Ammon's horn (tissue), 1 donor: ENCODE results near the gene ULK4.

Experiments used
- DNase-seq: peaks from one replicate; pipeline ENCODE4 v3.0.0-alpha.2; 2016; ENCODE audit warnings: low spot score

ULK4 gene

DNA sequence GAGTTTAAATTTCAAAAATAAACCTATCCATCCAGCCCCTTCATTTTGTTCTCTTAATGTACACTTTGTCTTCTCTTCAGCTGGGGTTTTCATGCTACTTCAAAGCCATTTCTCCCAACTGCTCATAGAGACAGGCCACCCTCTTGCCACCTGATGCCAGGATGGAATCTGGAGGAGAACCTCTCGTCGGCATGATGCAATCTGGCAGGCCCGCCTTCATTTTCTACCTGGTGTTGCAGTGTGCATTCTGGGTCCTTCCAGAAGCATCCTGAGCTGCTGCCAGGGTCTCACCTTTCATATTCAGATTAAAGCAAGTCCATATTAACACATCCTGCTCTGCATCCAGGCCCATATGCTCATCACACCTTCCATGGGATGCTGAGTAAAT, 701.8 kb downstream of the ULK4 start:
- no peak for DNase-seq

DNA sequence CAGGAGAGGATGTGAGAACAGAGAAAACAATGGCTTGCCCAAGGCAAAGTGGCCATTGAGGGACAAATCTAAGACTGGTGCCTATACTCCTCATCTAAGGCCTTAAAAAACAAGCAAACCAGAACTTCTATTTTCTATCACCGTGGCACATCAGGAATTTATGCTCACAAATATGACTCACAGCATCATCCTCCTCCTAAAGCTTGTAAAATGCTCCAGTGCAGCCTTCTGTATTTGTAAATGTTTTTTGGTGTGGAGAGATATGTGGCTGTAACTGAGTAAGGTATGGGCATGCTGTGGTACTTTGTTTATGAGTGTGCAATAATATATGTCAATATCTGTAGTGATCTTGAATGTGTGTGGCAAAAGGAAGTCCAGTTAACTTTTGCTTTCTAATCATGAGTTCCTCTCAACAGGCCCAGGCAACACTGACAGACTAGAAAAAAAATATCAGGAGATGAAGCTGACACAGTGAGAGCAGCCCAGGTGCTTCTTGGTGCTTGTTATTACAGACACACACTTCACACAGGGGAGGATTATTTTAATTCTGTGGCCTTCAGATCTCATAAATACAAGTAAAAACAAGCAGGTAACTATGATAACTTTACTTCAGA, 702.3 kb downstream of the ULK4 start:
- no peak for DNase-seq

DNA sequence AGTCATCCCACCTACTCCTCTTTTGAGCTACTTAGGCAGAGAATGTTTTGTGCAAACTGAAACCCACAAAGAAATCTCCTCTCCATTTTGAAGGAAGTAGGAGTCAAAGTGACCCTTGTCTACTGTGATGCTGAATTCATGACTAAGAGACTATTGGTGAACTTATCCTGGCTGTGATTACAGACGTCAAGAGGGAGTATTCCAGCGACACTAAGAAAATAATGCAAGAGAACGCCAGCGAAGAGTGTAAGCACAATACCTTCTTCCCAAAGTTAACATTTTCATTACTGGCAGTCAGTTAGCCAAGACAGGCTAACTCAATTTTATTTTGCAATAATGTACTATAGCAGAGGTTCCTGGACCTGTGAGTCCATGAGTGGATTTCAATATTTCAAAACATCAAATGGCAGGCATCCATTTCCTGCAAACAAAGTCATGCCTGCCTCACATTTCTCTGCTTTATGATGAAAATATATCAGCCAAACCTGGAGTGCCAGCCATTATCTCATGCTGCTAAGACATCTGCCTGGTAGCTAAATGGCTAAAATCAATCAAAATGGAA, 703.6 kb downstream of the ULK4 start:
- no peak for DNase-seq

DNA sequence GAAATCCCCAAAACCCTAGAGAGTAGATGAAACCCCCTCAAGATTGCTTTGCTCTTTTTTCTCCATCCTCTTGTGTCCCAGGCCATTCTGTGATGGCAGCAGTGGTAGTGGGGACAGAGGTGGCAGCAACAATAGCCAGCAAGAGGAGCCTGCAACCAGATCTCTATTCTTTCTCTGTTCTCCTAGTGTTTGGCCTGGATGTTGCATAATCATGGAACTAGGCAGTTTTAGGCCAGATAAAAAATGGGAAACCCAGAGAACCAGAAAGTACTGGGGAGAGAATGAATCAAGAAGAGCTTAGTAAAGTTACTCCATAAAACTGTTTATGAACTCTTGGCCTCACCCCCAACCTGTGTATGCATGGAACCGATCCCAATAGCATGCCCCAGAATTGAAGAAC, 710.3 kb downstream of the ULK4 start:
- no peak for DNase-seq

DNA sequence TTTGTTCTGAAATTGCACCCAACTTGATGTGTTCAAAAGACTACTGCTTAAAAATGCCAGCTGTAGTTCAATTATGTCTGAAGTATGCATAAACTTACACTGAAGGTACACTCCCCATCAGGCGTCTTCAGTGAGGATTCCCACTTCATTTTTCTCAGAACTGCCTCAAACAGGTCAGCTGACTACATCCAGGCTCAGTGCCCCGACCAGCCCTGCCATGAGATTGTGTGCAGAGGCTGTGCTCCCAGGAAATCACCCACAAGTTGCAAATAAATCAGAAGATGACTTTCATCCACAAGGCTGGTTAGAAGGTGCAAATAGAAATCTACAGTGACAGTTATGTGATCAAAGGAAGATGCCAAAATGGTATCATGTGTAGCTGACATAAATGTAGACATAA, 711.1 kb downstream of the ULK4 start:
- no peak for DNase-seq

DNA sequence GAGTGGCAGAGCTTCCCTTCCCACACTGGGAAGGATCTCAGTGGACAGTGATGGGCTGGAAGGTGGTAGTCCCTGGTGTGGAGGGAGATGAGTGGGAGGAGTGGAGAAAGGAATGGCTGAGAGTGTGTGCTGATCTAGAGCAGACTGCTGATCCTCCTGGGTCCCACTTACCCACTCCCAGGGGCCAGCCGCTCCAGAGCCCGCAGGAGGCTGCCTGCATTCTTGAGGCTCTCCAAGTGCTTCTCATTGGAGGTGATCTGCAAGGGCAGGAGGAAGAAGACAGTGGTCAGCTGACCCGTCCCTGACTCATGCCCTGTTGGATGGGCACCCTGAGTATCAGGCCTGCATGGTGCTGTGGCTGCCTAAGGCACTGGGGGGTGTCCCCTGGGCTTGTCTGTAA, 712.6 kb downstream of the ULK4 start:
- no peak for DNase-seq

DNA sequence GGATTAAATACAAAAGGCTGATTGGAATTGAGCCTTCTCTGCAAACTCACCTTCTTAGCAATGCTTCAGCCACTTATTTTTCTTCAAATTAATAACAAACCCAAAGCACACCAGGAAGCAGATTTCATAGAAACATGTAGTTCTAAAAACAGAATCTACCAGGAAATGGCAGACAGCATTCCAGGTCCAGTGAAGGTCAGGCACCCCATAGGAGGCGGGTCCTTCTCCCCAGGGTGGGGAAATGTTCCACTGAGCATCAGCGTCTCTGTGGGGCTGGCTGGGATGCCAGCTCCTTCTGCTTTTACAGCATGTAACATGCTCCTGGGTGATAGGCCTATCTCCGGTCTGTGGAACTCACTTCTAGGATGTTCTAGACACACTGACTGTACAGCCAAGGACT, 713.4 kb downstream of the ULK4 start:
- DNase-seq, result no peak

DNA sequence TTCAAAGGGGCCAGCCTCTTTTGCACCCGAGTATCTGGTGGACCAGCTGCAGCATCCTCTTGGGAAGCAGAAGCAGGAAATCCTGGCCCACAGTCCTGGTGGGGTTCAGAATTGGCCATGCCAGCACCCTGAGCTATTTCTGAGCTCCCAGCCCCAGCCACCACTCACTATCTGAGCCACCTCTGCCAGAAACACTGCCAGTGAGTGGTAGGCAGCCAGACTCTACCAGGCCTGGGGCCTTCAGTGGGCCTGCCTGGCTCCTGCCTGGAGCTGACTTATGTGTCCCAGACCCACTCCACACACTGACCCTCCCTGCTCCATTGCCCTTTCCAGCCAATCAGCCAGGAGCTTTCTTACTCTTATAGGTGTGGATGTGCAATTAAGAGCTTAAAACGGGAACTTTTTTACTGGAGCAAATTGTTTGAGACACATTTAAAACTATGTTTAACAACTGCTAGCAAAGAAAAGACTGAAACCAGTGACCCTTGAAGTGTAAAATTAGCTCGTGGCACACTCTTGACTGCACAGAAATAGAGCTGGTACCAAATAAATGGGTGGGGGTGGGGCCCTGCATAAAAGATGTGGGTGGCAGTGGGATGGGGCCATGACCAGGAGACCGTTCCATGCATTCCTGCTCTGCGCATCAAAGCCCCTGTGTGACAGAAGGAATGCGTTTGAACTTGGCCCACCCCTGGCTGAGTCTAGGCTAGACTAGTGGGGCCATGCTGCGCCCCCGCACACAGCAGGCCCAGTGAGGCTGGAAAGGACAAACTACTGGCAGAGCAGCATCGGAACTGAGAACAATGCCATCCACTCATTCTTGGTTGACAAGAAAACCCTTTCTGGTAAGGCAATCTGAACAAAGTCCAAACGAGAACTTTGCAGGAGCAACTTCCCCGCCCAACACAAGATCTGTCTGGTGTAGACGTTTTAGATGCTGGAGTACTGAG, 714.6 kb downstream of the ULK4 start:
- peak; percentile 45 for DNase-seq

DNA sequence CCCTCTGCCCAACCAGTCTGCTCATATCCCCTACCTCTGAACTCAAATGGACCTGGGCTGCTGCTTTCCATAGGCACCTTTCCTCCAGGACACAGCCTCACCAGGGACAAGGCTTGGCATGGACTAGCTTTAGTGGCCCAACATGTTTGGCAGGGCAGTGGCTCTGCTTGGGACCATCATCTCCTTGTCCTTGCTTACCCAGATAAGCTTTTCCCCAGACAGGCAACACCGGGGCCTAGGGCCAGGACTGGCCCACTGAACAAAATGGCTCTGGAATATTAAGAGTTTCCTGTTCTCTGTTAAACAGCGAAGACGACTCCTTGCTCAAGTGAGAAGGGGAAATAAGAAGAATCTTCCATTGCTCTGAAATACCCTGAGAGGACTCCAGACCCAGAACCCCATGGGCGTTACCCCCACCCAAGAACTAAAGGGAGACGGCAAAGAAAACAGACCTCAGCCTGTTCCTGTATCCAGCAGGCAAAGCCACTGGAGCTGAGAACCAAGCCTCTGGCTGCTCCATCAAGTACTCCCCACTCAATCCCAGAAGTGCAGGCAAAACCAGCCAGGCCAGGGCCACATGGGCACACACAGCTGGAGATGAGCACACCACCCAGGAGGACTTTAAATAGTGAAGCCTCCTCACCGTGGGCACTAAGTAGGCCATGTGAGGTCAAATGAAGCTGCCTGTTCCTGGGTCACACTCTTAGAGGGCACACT, 717.1 kb downstream of the ULK4 start:
- DNase-seq, result no peak

DNA sequence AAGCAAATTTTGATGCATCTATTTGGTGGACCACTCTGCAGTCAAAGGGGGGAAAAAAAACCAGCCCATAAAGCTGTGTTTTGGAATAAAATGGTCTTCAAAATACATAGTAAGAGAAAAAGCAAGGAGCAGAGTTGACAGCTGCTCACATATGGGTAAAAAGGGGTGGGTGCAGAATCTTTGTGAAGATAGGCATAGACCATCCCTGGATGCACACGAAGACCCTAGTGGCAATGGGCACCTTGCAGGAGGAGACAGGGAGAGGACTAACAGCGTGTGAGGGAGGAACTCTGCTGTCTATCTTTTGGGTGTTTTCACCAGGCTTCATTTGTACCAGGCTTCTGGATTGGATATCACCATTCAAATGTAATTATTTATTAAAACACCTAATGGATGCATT, 718.7 kb downstream of the ULK4 start:
- no peak for DNase-seq

DNA sequence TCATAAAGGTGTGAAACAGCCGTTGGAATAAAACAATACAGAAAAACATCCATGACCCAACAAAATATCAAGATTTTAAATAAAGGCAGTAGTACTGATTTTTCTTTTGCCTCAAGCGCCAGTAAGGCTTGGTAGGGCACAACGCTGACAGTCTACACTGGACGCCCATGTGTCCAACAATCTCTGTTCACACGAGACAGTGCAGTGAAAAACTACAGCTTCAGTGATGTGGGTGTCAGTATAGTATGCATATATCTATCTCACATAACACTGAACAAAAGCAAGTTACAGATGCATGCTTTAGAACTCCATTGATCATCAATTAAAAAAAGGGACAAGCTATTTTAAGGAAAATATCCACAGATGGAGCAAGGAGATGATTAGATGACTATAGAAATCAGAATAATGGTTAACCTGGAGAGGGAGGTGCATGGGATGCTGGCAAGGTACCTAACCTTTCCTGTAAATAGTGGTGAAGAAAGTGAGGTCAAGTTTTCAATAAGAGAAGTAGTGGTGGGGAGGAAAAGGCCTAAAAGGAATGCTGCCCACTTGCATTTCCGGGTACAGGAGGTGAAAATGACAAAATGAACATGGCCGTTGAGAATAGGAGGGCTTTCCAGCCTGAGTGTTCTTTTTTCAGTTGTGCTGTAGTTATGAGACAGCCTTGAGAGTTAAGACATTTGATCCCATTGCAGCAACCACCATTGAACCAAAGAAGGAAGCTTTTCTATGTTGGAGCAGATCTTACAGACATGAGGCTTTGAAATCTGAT, 719.9 kb downstream of the ULK4 start:
- no peak for DNase-seq

DNA sequence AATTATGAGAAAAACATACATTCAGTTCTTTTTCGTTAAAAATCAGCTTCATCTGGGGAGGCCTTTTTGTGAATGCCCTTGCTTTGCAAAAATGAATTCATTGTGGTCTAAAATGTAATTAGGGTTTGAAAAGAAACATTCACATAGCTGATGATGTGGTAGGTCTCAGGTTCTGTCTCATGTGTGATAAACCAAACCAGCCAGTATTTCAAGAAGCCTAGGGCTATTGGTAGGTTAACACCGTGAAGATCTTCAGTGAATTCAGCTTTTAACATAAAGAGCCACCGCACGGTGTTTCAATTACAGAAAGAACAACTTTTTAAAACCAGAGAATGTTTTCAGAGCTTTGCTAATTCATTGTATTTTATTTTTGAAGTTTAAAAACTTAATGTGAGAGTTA, 720.7 kb downstream of the ULK4 start:
- no peak for DNase-seq

DNA sequence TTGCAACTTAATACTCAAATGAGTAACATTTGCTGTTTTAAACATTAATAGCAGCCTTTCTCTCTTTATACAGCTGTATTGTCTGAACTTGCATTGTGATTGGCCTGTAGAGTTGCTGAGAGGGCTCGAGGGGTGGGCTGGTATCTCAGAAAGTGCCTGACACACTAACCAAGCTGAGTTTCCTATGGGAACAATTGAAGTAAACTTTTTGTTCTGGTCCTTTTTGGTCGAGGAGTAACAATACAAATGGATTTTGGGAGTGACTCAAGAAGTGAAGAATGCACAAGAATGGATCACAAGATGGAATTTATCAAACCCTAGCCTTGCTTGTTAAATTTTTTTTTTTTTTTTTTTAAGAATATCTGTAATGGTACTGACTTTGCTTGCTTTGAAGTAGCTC, 722.3 kb downstream of the ULK4 start:
- DNase-seq, result no peak

DNA sequence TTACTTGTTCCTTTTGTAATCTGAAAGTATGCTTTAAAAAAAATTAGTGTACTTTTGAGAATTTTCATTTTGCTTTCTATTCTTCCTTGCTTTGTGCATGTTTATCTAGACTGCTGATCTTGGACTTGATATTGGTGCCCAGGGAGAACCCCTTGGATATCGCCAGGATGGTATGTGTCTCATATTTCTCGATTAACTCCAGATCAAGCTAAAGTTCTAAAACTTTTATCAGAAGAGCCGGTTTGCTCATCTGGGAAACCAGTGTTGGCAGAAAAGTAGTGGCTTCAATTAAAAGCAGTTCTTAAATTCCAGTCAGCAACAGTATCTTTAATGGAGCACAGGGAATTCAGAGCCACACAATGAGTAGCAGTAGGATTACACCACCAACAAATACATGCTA, 724.0 kb downstream of the ULK4 start:
- no peak for DNase-seq

DNA sequence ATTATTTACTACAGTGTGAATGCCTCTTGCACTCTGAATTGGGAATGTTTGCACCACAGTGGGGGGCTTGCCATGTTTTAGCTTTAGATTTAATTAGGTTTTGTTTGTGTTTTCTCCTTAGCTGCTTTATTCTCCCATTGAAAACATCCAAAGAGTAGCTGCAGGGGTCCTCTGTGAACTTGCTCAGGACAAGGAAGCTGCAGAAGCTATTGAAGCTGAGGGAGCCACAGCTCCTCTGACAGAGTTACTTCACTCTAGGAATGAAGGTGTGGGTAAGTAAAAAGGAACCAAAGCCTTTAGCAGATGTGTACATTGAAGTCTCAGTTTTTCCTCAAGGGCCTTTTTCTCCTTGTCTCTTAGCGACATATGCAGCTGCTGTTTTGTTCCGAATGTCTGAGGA, 725.7 kb downstream of the ULK4 start:
- no peak for DNase-seq

DNA sequence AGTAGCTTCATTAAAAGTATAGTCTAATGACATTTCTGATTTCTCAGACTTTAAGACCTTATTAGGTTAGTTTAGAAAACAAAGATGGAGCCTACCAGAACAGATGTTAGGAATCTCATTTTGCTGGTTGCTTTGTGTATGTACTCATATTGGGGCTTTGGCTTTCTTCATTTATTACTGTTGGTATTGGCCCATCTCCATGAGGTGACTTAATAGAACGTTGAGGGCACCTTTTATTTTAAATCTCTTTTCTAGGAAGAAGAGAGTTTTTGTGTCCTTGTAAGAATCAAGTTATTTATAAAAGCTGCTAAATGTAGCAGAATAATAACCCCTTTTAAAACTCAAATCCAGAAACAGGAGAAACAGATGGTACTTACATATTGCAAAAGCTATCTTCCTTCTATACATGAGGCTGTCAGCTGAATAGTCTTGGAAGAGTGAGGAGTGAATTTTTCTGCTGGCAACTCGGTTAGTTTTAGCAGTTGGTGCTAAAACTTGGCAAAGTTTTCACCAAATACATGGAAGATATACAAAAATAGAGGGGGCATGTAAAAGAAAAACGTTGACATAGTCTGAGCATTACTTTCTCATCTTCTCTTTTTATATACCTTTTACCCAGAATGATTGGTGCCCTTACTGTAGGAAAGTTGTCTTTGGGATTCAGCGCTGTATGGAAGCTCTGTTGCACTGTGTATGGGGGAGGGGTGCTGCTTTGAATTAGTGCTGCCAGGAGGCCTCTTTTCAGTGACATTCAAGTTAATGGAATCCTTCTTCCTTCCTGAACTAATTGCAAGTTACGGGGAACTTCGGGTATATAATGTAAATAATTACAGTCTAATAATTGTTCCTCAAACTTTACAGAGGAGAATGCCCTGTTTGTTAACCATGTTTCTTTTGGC, 726.8 kb downstream of the ULK4 start:
- DNase-seq, result no peak

DNA sequence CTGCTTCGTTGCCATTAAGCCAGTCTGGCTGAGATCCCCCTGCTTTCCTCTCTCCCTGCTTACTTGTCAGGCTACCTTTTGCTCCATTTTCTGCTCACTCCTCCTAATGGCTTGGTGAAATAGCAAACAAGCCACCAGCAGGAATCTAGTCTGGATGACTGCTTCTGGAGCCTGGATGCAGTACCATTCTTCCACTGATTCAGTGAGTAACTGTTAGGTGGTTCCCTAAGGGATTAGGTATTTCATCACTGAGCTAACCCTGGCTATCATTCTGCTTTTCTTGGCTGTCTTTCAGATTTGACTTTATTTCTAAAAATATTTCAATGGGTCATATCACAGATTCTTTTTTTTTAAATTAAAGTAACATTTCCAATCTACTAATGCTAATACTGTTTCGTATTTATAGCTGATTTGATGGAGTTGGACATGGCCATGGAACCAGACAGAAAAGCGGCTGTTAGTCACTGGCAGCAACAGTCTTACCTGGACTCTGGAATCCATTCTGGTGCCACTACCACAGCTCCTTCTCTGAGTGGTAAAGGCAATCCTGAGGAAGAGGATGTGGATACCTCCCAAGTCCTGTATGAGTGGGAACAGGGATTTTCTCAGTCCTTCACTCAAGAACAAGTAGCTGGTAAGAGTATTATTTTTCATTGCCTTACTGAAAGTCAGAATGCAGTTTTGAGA, 737.6 kb downstream of the ULK4 start:
- no peak for DNase-seq

DNA sequence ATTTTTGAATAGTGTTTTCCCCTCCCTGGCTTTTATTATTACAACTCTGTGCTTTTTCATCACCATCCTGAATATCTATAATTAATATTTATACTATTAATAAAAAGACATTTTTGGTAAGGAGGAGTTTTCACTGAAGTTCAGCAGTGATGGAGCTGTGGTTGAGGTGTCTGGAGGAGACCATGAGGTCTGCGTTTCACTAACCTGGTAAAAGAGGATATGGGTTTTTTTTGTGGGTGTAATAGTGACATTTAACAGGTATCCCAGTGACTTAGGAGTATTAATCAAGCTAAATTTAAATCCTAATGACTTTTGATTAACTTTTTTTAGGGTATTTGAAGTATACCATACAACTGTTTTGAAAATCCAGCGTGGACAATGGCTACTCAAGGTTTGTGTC, 738.2 kb downstream of the ULK4 start:
- DNase-seq, result no peak

DNA sequence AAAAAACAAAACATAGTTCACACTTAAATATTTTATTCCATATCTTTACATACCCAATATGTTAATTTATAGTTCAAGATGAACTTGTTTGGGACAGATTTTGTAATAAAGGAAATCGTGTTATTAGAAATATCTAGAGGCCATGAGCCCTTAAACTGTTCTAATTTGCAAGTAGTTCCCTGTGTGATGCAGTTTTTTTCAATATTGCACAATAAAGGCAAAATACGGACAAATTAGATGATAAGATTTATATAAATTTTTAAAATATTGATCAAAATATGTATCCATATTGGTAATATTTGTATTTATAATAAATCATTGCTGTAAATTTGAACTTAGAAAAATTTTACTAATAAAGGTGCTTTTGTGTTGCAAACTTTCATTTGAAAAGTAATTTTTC, 738.8 kb downstream of the ULK4 start:
- DNase-seq, result no peak

DNA sequence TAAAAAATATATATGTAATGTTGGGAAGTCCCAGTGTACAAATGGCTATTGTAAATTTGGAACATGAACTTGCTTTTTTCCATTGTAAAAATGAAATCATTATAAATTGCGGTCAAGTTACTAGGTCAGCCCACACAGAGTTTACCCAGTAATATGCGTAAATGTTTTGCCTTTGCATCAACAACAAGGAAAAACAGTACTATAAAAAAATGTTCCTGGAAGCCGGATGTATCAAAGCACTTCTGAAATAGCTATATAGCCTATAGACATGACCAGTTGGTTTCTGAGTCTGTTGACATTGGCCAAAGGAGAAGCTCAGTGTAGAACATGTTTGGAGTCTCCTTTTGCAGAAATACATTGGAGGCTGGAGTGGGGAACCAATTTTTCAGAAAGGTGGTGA, 739.4 kb downstream of the ULK4 start:
- DNase-seq, result no peak
